Measurements from ENCODE around the gene BIRC6. TPM values are rescaled to one million over a fixed set of nuclear protein-coding genes. Genes with fewer than 3 reads are reported as not detected.

Gene BIRC6
- total and polyA plus RNA-seq, 4 donors = 3.6 to 137 (median 61.9) TPM

DNA sequence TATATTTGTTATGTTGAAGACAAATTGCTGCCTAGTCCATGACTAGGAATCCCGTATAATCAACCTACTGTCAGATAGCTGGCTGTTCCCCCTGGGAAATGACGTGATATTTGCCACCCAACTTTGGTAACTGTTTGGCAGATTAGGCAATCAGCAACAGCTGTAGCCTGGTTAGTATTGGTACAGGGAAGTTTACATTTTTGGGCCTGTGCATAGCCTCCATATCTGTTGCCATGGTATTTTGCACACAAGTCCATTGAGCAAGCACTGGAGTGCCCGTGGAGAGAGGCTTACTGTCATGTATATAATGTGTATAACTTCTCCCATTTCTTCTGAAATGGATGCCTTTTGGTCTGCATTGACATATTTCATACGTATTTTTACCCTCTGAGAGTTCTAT, 27.7 kb downstream of the BIRC6 start:
- ATAC-seq (ENCODE audit: low FRiP score) = no peak
- no peak for DNase-seq
- peaks cover 0 to 5% of the 10 kb centered on the region in 2 donors for H3K36me3 ChIP-seq (ENCODE audit: control insufficient read depth in 1 of 2, insufficient read depth in 2 of 2, low read length in 1 of 2)
- no peaks in the 10 kb centered on the region for H3K4me1 ChIP-seq (ENCODE audit: control insufficient read depth in 1 of 2, insufficient read depth in 2 of 2, low read length in 2 of 2)
- H3K4me3 ChIP-seq (ENCODE audit: low read length in 2 of 2) = no peak overlapping the region
- no peaks in the 10 kb centered on the region for H3K27me3 ChIP-seq (ENCODE audit: control insufficient read depth in 1 of 2, insufficient read depth in 2 of 2, low read length in 1 of 2)
- H3K9me3 ChIP-seq (ENCODE audit: control insufficient read depth, low read length) = no peaks in the 10 kb centered on the region
- intact Hi-C loops (cut with DNase I) = no loop called here
- H3K27ac ChIP-seq (ENCODE audit: low read depth in 1 of 2, low read length in 2 of 2) = no peak overlapping the region
- 82 to 83% methylated on average over 4 of the region's 4 CpGs for WGBS, 2 donors

GRCh38 chr2:32386739-32387138, 29.9 kb downstream of the BIRC6 start:
- no peak overlapping the region for H3K27ac ChIP-seq (ENCODE audit: low read depth in 1 of 2, low read length in 2 of 2)
- DNase-seq (no peak), ATAC-seq (ENCODE audit: low FRiP score) (no peak)
- no peaks in the 10 kb centered on the region for H3K4me1 ChIP-seq (ENCODE audit: control insufficient read depth in 1 of 2, insufficient read depth in 2 of 2, low read length in 2 of 2)
- intact Hi-C loops (cut with DNase I) = no loop called here
- H3K4me3 ChIP-seq (ENCODE audit: low read length in 2 of 2) = no peak overlapping the region
- peaks cover 0 to 5% of the 10 kb centered on the region in 2 donors for H3K36me3 ChIP-seq (ENCODE audit: control insufficient read depth in 1 of 2, insufficient read depth in 2 of 2, low read length in 1 of 2)
- H3K9me3 ChIP-seq (ENCODE audit: control insufficient read depth, low read length) = no peaks in the 10 kb centered on the region
- 96 to 97% methylated on average over 2 of the region's 2 CpGs for WGBS, 2 donors
- H3K27me3 ChIP-seq (ENCODE audit: control insufficient read depth in 1 of 2, insufficient read depth in 2 of 2, low read length in 1 of 2) = no peaks in the 10 kb centered on the region

- Histone ChIP-seq H3K36me3 (ENCODE audit: control insufficient read depth in 1 of 2, insufficient read depth in 2 of 2, low read length in 1 of 2) (peaks cover 0 to 2% of the 10 kb centered on the region in 2 donors), H3K4me1 (ENCODE audit: control insufficient read depth in 1 of 2, insufficient read depth in 2 of 2, low read length in 2 of 2) (no peaks in the 10 kb centered on the region), H3K27ac (ENCODE audit: low read depth in 1 of 2, low read length in 2 of 2) (no peak overlapping the region), H3K27me3 (ENCODE audit: control insufficient read depth in 1 of 2, insufficient read depth in 2 of 2, low read length in 1 of 2) (no peaks in the 10 kb centered on the region), H3K4me3 (ENCODE audit: low read length in 2 of 2) (no peak overlapping the region), H3K9me3 (ENCODE audit: control insufficient read depth, low read length) (no peaks in the 10 kb centered on the region)
- ATAC-seq (ENCODE audit: low FRiP score) (no peak), DNase-seq (no peak)
- intact Hi-C loops (cut with DNase I) = loop anchor here in 1 of 2 donors (5.0 kb wide), 1 partner anchor 177 kb away; no protein-coding TSS in a partner anchor
- 98% methylated on average over 5 of the region's 5 CpGs for WGBS, 2 donors
These were observed 42.4 kb downstream of the BIRC6 start for GRCh38 chr2:32399221-32399620.

DNA sequence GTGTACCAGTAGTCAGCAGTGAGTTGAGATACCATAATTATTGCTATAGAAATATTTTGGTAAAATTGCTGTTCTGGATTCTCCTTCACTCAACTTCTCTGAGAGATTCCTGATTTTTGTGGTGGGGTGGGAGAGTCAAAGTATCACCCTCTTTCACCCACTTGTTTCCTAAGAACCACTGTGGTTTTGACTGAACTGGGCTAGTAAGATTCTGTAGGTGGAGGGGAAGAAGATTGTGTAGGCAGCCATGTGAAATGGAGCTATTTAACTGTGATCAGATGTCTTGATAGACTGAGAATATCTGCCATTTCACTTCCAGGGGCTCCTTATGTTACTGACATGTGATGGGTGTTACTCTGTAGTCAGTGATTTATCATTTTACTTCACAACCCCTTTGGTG, 45.3 kb downstream of the BIRC6 start:
- H3K36me3 ChIP-seq (ENCODE audit: control insufficient read depth in 1 of 2, insufficient read depth in 2 of 2, low read length in 1 of 2) = peaks cover 0 to 2% of the 10 kb centered on the region in 2 donors
- ATAC-seq (ENCODE audit: low FRiP score) (no peak), DNase-seq (no peak)

GRCh38 chr2:32403782-32404181, 47.0 kb downstream of the BIRC6 start:
- H3K4me1 ChIP-seq (ENCODE audit: control insufficient read depth in 1 of 2, insufficient read depth in 2 of 2, low read length in 2 of 2) = no peaks in the 10 kb centered on the region
- H3K9me3 ChIP-seq (ENCODE audit: control insufficient read depth, low read length) = no peaks in the 10 kb centered on the region
- no peaks in the 10 kb centered on the region for H3K27me3 ChIP-seq (ENCODE audit: control insufficient read depth in 1 of 2, insufficient read depth in 2 of 2, low read length in 1 of 2)
- peaks cover 0 to 2% of the 10 kb centered on the region in 2 donors for H3K36me3 ChIP-seq (ENCODE audit: control insufficient read depth in 1 of 2, insufficient read depth in 2 of 2, low read length in 1 of 2)
- no peak overlapping the region for H3K4me3 ChIP-seq (ENCODE audit: low read length in 2 of 2)
- H3K27ac ChIP-seq (ENCODE audit: low read depth in 1 of 2, low read length in 2 of 2) = no peak overlapping the region
- 91 to 96% methylated on average over 4 to 5 of the region's 5 CpGs for WGBS, 2 donors
- no peak for DNase-seq
- ATAC-seq (ENCODE audit: low FRiP score) = no peak
- intact Hi-C loops (cut with DNase I) = no loop called here

More for the DNA sequence above, 45.3 kb downstream of the BIRC6 start:
- H3K9me3 ChIP-seq (ENCODE audit: control insufficient read depth, low read length) = no peaks in the 10 kb centered on the region
- H3K27me3 ChIP-seq (ENCODE audit: control insufficient read depth in 1 of 2, insufficient read depth in 2 of 2, low read length in 1 of 2) = no peaks in the 10 kb centered on the region
- intact Hi-C loops (cut with DNase I) = no loop called here
- H3K4me3 ChIP-seq (ENCODE audit: low read length in 2 of 2) = no peak overlapping the region
- no peak overlapping the region for H3K27ac ChIP-seq (ENCODE audit: low read depth in 1 of 2, low read length in 2 of 2)
- no peaks in the 10 kb centered on the region for H3K4me1 ChIP-seq (ENCODE audit: control insufficient read depth in 1 of 2, insufficient read depth in 2 of 2, low read length in 2 of 2)

DNA sequence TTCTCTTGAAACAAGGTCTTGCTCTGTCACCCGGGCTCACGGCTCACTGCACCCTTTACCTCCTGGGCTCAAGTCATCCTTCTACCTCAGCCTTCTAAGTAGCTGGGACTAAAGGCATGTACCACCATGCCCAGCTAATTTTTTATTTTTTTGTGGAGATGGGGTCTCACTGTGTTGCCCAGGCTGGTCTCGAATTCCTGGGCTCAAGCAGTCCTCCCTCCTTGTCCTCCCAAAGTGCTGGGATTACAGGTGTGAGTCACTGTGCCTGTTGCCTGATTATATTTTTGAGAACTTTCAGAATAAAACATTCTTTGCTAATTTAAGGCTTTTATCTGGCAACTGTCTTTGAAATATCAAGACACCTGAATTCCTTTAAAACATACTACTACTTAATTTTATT, 47.9 kb downstream of the BIRC6 start:
- 84 to 85% methylated on average over 3 of the region's 3 CpGs for WGBS, 2 donors
- no peaks in the 10 kb centered on the region for H3K4me1 ChIP-seq (ENCODE audit: control insufficient read depth in 1 of 2, insufficient read depth in 2 of 2, low read length in 2 of 2)
- no peak overlapping the region for H3K27ac ChIP-seq (ENCODE audit: low read depth in 1 of 2, low read length in 2 of 2)
- no peaks in the 10 kb centered on the region for H3K27me3 ChIP-seq (ENCODE audit: control insufficient read depth in 1 of 2, insufficient read depth in 2 of 2, low read length in 1 of 2)
- intact Hi-C loops (cut with DNase I) = no loop called here
- ATAC-seq (ENCODE audit: low FRiP score) (no peak), DNase-seq (no peak)
- peaks cover 0 to 2% of the 10 kb centered on the region in 2 donors for H3K36me3 ChIP-seq (ENCODE audit: control insufficient read depth in 1 of 2, insufficient read depth in 2 of 2, low read length in 1 of 2)
- no peaks in the 10 kb centered on the region for H3K9me3 ChIP-seq (ENCODE audit: control insufficient read depth, low read length)
- no peak overlapping the region for H3K4me3 ChIP-seq (ENCODE audit: low read length in 2 of 2)

DNA sequence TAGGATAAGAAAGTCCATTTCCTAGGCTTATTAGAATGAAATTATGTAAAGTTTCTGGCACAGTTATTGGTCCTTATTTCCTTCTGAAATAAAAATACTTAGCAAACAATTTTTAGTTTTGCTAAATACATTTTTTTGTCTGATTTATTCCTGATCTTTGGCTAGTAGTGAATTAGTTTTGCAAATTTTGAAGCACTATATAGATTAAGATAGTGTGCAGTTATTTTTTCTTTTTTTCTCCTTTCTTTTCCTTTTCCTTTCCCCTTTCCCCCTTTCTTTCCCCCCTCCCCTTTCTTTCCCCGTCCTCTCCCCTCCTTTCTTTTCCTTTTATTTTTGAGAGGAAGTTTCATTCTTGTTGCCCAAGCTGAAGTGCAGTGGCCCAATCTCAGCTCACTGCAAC, 59.7 kb downstream of the BIRC6 start:
- 80 to 100% methylated on average over 1 of the region's 1 CpG for WGBS, 2 donors
- H3K4me3 ChIP-seq (ENCODE audit: low read length in 2 of 2) = no peak overlapping the region
- H3K36me3 ChIP-seq (ENCODE audit: control insufficient read depth in 1 of 2, insufficient read depth in 2 of 2, low read length in 1 of 2) = peaks cover 0 to 2% of the 10 kb centered on the region in 2 donors
- intact Hi-C loops (cut with DNase I) = no loop called here
- H3K9me3 ChIP-seq (ENCODE audit: control insufficient read depth, low read length) = no peaks in the 10 kb centered on the region
- no peak overlapping the region for H3K27ac ChIP-seq (ENCODE audit: low read depth in 1 of 2, low read length in 2 of 2)
- ATAC-seq (ENCODE audit: low FRiP score) (no peak), DNase-seq (no peak)
- H3K27me3 ChIP-seq (ENCODE audit: control insufficient read depth in 1 of 2, insufficient read depth in 2 of 2, low read length in 1 of 2) = no peaks in the 10 kb centered on the region
- no peaks in the 10 kb centered on the region for H3K4me1 ChIP-seq (ENCODE audit: control insufficient read depth in 1 of 2, insufficient read depth in 2 of 2, low read length in 2 of 2)

DNA sequence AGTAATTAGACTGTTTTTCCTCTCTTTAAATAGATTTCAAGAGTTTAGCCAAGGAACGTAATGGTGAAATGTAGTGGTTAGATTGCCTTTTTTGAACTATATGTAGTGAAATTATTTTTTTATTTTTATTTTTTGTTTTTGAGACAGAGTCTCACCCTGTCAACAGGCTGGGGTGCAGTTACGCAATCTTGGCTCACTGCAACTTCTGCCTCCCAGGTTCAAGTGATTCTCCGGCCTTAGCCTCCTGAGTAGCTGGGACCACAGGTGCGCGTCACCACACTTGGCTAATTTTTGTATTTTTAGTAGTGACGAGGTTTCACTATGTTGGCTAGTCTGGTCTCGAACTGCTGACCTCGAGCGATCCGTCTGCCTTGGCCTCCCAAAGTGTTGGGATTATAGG, 60.8 kb downstream of the BIRC6 start:
- intact Hi-C loops (cut with DNase I) = no loop called here
- DNase-seq (no peak), ATAC-seq (ENCODE audit: low FRiP score) (no peak)
- H3K9me3 ChIP-seq (ENCODE audit: control insufficient read depth, low read length) = no peaks in the 10 kb centered on the region
- 97 to 98% methylated on average over 10 of the region's 10 CpGs for WGBS, 2 donors
- H3K27me3 ChIP-seq (ENCODE audit: control insufficient read depth in 1 of 2, insufficient read depth in 2 of 2, low read length in 1 of 2) = no peaks in the 10 kb centered on the region
- H3K4me3 ChIP-seq (ENCODE audit: low read length in 2 of 2) = no peak overlapping the region
- H3K27ac ChIP-seq (ENCODE audit: low read depth in 1 of 2, low read length in 2 of 2) = no peak overlapping the region
- no peaks in the 10 kb centered on the region for H3K4me1 ChIP-seq (ENCODE audit: control insufficient read depth in 1 of 2, insufficient read depth in 2 of 2, low read length in 2 of 2)
- peaks cover 0 to 2% of the 10 kb centered on the region in 2 donors for H3K36me3 ChIP-seq (ENCODE audit: control insufficient read depth in 1 of 2, insufficient read depth in 2 of 2, low read length in 1 of 2)

DNA sequence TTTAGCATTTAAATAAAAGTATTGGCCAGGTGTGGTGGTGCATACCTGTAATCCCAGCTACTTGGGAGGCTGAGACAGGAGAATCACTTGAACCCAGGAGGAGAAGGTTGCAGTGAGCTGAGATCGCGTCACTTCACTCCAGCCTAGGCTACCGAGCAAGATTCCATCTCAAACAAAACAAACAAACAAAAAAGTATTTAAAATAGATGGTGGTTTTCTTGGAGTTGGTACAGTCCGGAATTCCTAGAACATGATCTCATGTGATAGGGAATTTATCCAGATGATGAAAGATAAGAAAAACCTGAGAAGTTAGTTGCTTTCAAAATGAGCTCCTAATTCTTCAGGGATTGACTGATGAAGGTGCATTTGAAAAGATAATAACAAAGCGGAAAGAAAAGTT, 62.0 kb downstream of the BIRC6 start:
- WGBS, 2 donors = 18 to 23% methylated on average over 5 of the region's 5 CpGs
- Histone ChIP-seq H3K36me3 (ENCODE audit: control insufficient read depth in 1 of 2, insufficient read depth in 2 of 2, low read length in 1 of 2) (peaks cover 0 to 2% of the 10 kb centered on the region in 2 donors), H3K27ac (ENCODE audit: low read depth in 1 of 2, low read length in 2 of 2) (no peak overlapping the region), H3K4me1 (ENCODE audit: control insufficient read depth in 1 of 2, insufficient read depth in 2 of 2, low read length in 2 of 2) (no peaks in the 10 kb centered on the region), H3K4me3 (ENCODE audit: low read length in 2 of 2) (no peak overlapping the region), H3K9me3 (ENCODE audit: control insufficient read depth, low read length) (no peaks in the 10 kb centered on the region), H3K27me3 (ENCODE audit: control insufficient read depth in 1 of 2, insufficient read depth in 2 of 2, low read length in 1 of 2) (no peaks in the 10 kb centered on the region)
- DNase-seq (no peak), ATAC-seq (ENCODE audit: low FRiP score) (no peak)
- intact Hi-C loops (cut with DNase I) = no loop called here

Data from aorta (tissue), 5 donors.